GM12892 (cell line): ENCODE results near the gene LCNL1.

Experiments
- POLR2A ChIP-seq: IDR thresholded peaks from 2 replicates; pipeline ENCODE4 v1.6.1; 2011; ENCODE audit warnings: low read depth, low read length, control low read depth
- POLR2AphosphoS5 ChIP-seq: IDR thresholded peaks from 2 replicates; pipeline ENCODE4 v1.6.1; 2011; ENCODE audit warnings: low read depth, low read length, control low read depth

- TF ChIP-seq POLR2AphosphoS5 (no peak), POLR2A (no peak)
These were observed 37.2 kb upstream of the LCNL1 start for GRCh38 chr9:136945333-136946227.
